ENCODE measurements around the gene PTPRG. TPM values are rescaled to one million over a fixed set of nuclear protein-coding genes. Genes with fewer than 3 reads are reported as not detected.

PTPRG gene
- total and polyA plus RNA-seq, 10 of the 15 experiments (the other 5 are each of a cell fraction or from before 2014, with no cell fraction given), result 0.29 to 20.7 (median 1.4) TPM

DNA sequence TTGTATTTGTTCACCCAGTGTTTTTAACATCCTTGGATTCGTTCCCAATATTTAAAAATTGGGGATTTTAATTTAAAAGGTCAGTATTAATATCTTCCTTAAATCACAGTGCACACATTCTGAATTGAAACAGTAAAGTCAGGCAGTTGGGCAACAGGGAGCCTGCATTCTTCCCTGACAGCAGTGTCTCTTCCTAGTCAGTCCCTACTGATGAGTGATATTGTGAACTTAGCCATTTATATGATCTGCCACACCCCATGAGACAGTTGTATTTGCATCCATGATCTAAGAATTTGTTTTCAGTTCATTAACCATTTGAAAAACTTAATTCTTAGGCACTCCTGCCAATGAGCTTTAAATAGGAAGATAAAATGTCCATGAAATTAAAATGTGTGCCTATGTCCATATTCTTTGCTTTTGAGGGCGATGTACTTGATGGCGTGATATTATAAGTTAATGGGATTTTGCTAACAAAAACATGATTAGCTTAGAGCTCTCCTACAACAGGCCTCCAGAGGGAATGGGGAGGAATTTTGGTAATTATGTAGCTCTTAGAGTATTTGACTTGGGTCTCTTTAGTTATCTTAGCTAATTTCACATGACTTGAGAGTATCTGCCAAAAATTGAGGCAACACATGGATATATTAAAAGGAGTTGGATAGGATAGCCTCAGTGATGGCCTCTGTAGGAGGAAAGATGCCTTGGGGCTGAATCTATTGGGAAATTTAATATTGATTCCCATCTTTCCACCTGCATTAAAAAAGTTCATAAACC lies 219.3 kb downstream of the PTPRG start:
- CTCF ChIA-PET, result interaction anchor here (1.0 to 4.9 kb wide), 3 partner anchors 9 to 215 kb away, joined by 3 to 22 read pairs (median 14); no protein-coding TSS in a partner anchor
- no peak overlapping the region for H3K9ac ChIP-seq (ENCODE audit: control insufficient read depth, insufficient read depth, low read length)
- no peak overlapping the region for H3K4me2 ChIP-seq (ENCODE audit: control insufficient read depth, insufficient read depth)
- no peaks in the 10 kb centered on the region for H3K4me1 ChIP-seq (ENCODE audit: control insufficient read depth, insufficient read depth, low read length)
- H3K79me2 ChIP-seq (ENCODE audit: control insufficient read depth, insufficient read depth, low read length), result no peaks in the 10 kb centered on the region
- no peak for FAIRE-seq
- BruUV-seq (replicated peaks), result no TSS peak
- no peaks in the 10 kb centered on the region for H4K20me1 ChIP-seq (ENCODE audit: control insufficient read depth, insufficient read depth)
- intact Hi-C loops (cut with micrococcal nuclease; ENCODE audit: unreplicated experiment) (no loop called here), in situ Hi-C loops (cut with MboI) (no loop called here)
- H3K27me3 ChIP-seq (replicated peaks in 1 of 2; ENCODE audit: control insufficient read depth in 2 of 2, insufficient read depth in 2 of 2, low read length in 1 of 2), result no peaks in the 10 kb centered on the region; a peak in 1 of 4 replicates
- H3K4me3 ChIP-seq, result no peak overlapping the region
- DNase-seq (ENCODE audit: low read depth, low spot score), result no peak
- H3K27ac ChIP-seq (ENCODE audit: control insufficient read depth, insufficient read depth), result no peak overlapping the region
- no peaks in the 10 kb centered on the region for H3K9me3 ChIP-seq (replicated peaks; ENCODE audit: control insufficient read depth, insufficient read depth, low read length)
- TF ChIP-seq ASH2L (IDR thresholded peaks at IDR 0.05; ENCODE audit: borderline replicate concordance, low read depth) (no peak), CEBPB (IDR thresholded peaks at IDR 0.05; ENCODE audit: borderline replicate concordance in 1 of 2, low read depth in 2 of 2, low read length in 2 of 2) (no peak), FOS (IDR thresholded peaks at IDR 0.05; ENCODE audit: borderline replicate concordance, extremely low read depth, insufficient read length) (no peak), KAT2A (conservative IDR thresholded peaks at IDR 0.05; ENCODE audit: control insufficient read depth, low read depth, low read length) (no peak), ETV6 (conservative IDR thresholded peaks at IDR 0.05 in 1 of 2, IDR thresholded peaks at IDR 0.05 in 1 of 2; ENCODE audit: borderline replicate concordance in 1 of 2, low read depth in 1 of 2) (0 out of 4 replicates have a peak, but pooled peaks of 1 of the 2 experiments have one; percentile 47), SIN3A (IDR thresholded peaks at IDR 0.05; ENCODE audit: low read depth, low read length) (no peak), HDGF (IDR thresholded peaks at IDR 0.05) (no peak), MEF2B (IDR thresholded peaks at IDR 0.05; ENCODE audit: partially characterized antibody, poor library complexity, severe bottlenecking) (no peak)
- ATAC-seq, result no peak
- POLR2A ChIA-PET, result interaction anchor here (0.5 to 0.8 kb wide), 2 partner anchors 10 to 27 kb away, joined by 4 read pairs; no protein-coding TSS in a partner anchor
- SMC1A ChIA-PET (ENCODE audit: uncharacterized antibody, unreplicated experiment), result interaction anchor here (0.8 to 7.7 kb wide), 8 partner anchors 8 to 215 kb away, joined by 3 to 50 read pairs (median 3); no protein-coding TSS in a partner anchor
- RAD21 ChIA-PET (ENCODE audit: unreplicated experiment), result interaction anchor here (0.6 to 2.6 kb wide), 8 partner anchors 9 to 216 kb away, joined by 3 to 14 read pairs (median 3); no protein-coding TSS in a partner anchor
- no peaks in the 10 kb centered on the region for H3K36me3 ChIP-seq (ENCODE audit: control insufficient read depth in 2 of 2, insufficient read depth in 2 of 2, low read length in 1 of 2)
- H2AFZ ChIP-seq (ENCODE audit: control insufficient read depth, low read depth, low read length), result no peak overlapping the region
- 14% methylated on average over 3 of the region's 3 CpGs for WGBS (ENCODE audit: insufficient coverage, insufficient replicate concordance, low lambda C conversion rate, missing lambda C conversion rate)
